GM18873 (cell line): ENCODE results near the gene COLEC11.
"Not testable (repeated sequence)": the region's sequence is repeated elsewhere in the genome, so short reads cannot be mapped to it uniquely, and the experiment has no call there.

ENCODE experiments used
- ATAC-seq: cut with Tn5 transposase; IDR thresholded peaks from one replicate; pipeline ENCODE4 v1.9.1; 2021; ENCODE audit warnings: mild to moderate bottlenecking, moderate library complexity, moderate number of reproducible peaks; ENCODE audit not compliant: unreplicated experiment, low FRiP score

The COLEC11 gene

GRCh38 chr2:3619661-3620060 is 24.7 kb downstream of the COLEC11 start:
- ATAC-seq: not testable (repeated sequence)

GRCh38 chr2:3620834-3621233 is 25.9 kb downstream of the COLEC11 start:
- ATAC-seq: no peak

GRCh38 chr2:3622967-3623366 is 28.1 kb downstream of the COLEC11 start:
- ATAC-seq: no peak

- no peak for ATAC-seq
Observed at GRCh38 chr2:3624059-3624794, 29.3 kb downstream of the COLEC11 start.

- no peak for ATAC-seq
Observed at GRCh38 chr2:3625186-3625585, 30.3 kb downstream of the COLEC11 start.

GRCh38 chr2:3626118-3626811 is 31.4 kb downstream of the COLEC11 start:
- ATAC-seq: no peak

GRCh38 chr2:3626812-3627499 is 32.0 kb downstream of the COLEC11 start:
- ATAC-seq: no peak

- ATAC-seq: no peak
Observed at GRCh38 chr2:3627500-3628100, 32.7 kb downstream of the COLEC11 start.

- no peak for ATAC-seq
Observed at GRCh38 chr2:3628241-3628679, 33.3 kb downstream of the COLEC11 start.

GRCh38 chr2:3628800-3629199 is 33.9 kb downstream of the COLEC11 start:
- no peak for ATAC-seq

- ATAC-seq: no peak
Observed at GRCh38 chr2:3630631-3631030, 35.7 kb downstream of the COLEC11 start.

- ATAC-seq: no peak
Observed at GRCh38 chr2:3631161-3631850, 36.4 kb downstream of the COLEC11 start.

GRCh38 chr2:3631851-3632659 is 37.1 kb downstream of the COLEC11 start:
- ATAC-seq: no peak

- no peak for ATAC-seq
Observed at GRCh38 chr2:3633089-3633981, 38.4 kb downstream of the COLEC11 start.

- no peak for ATAC-seq
Observed at GRCh38 chr2:3633982-3634595, 39.2 kb downstream of the COLEC11 start.

- no peak for ATAC-seq
Observed at GRCh38 chr2:3634596-3635121, 39.7 kb downstream of the COLEC11 start.

- no peak for ATAC-seq
Observed at GRCh38 chr2:3635171-3635974, 40.5 kb downstream of the COLEC11 start.
